HEK293 (cell line): ENCODE data around the gene RASGRP3.

Experiments used
- ZNF121 ChIP-seq: fragments of 450-650 bp; formaldehyde crosslinking; IDR thresholded peaks from 2 replicates; pipeline ENCODE4 v1.5.1; 2016; ENCODE audit warnings: missing biosample characterization, missing genetic modification characterization
- ZNF155 ChIP-seq: fragments of 450-650 bp; formaldehyde crosslinking; IDR thresholded peaks from 2 replicates; pipeline ENCODE4 v1.5.1; 2016; ENCODE audit warnings: missing biosample characterization, missing genetic modification characterization
- ZNF777 ChIP-seq: fragments of 450-650 bp; formaldehyde crosslinking; IDR thresholded peaks from 2 replicates; pipeline ENCODE4 v1.5.1; 2017; ENCODE audit warnings: missing biosample characterization, missing genetic modification characterization, borderline replicate concordance
- TF ChIP-seq, protein P1 (sequence below): fragments of 450-650 bp; formaldehyde crosslinking; IDR thresholded peaks from 2 replicates; pipeline ENCODE4 v1.5.1; 2016; ENCODE audit warnings: missing biosample characterization, missing genetic modification characterization
- TF ChIP-seq, protein P2 (sequence below): fragments of 450-650 bp; formaldehyde crosslinking; IDR thresholded peaks from 2 replicates; pipeline ENCODE4 v1.5.1; 2016; ENCODE audit warnings: missing biosample characterization, missing genetic modification characterization
- TF ChIP-seq, protein P3 (sequence below): IDR thresholded peaks from 2 replicates; pipeline ENCODE4 v1.6.1; 2011; ENCODE audit warnings: mild to moderate bottlenecking, low read depth, low read length, borderline replicate concordance
- TF ChIP-seq, protein P4 (sequence below): fragments of 450-650 bp; formaldehyde crosslinking; IDR thresholded peaks from 2 replicates; pipeline ENCODE4 v1.5.1; 2017; ENCODE audit warnings: missing biosample characterization, missing genetic modification characterization
- TF ChIP-seq, protein P5 (sequence below): fragments of 450-650 bp; IDR thresholded peaks from 2 replicates; pipeline ENCODE4 v1.5.1; 2018; ENCODE audit warnings: missing biosample characterization, mild to moderate bottlenecking, missing genetic modification characterization

DNA sequence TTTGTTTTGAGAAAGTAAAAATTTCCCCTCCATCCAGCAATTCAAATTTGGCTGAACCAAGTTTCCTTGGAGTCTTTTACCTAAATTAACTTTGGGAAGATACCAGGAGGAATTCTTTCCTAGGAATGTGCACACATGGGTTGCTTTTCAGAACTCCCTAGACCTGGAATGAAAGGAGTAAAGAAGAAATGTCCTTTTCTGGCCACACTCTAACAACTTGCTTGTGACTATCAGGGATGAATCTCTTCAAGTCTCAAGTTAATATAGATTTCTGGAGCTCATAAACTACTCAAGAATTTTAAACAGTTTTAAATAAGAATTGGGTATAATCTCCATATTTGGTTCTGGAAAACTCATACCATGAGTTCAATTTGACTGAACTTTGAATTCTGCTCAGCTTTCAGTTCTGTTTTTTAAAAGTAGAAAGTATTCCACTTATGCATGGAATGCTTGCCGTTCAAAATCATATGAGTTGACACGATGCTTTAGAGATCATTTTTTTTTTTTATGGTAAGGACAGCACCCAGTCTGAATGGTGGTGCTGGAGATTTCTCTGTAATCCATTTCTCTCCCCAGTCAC is 7.7 kb downstream of the RASGRP3 start:
- TF ChIP-seq, protein P1, sequence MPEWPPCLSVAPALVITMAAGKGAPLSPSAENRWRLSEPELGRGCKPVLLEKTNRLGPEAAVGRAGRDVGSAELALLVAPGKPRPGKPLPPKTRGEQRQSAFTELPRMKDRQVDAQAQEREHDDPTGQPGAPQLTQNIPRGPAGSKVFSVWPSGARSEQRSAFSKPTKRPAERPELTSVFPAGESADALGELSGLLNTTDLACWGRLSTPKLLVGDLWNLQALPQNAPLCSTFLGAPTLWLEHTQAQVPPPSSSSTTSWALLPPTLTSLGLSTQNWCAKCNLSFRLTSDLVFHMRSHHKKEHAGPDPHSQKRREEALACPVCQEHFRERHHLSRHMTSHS (tag by site-specific recombination): no peak
- TF ChIP-seq, protein P2, sequence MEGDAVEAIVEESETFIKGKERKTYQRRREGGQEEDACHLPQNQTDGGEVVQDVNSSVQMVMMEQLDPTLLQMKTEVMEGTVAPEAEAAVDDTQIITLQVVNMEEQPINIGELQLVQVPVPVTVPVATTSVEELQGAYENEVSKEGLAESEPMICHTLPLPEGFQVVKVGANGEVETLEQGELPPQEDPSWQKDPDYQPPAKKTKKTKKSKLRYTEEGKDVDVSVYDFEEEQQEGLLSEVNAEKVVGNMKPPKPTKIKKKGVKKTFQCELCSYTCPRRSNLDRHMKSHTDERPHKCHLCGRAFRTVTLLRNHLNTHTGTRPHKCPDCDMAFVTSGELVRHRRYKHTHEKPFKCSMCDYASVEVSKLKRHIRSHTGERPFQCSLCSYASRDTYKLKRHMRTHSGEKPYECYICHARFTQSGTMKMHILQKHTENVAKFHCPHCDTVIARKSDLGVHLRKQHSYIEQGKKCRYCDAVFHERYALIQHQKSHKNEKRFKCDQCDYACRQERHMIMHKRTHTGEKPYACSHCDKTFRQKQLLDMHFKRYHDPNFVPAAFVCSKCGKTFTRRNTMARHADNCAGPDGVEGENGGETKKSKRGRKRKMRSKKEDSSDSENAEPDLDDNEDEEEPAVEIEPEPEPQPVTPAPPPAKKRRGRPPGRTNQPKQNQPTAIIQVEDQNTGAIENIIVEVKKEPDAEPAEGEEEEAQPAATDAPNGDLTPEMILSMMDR: no peak
- TF ChIP-seq ZNF155 (tag by site-specific recombination) (no peak), ZNF121 (tag by site-specific recombination) (no peak), ZNF777 (tag by site-specific recombination) (no peak)
- TF ChIP-seq, protein P3, sequence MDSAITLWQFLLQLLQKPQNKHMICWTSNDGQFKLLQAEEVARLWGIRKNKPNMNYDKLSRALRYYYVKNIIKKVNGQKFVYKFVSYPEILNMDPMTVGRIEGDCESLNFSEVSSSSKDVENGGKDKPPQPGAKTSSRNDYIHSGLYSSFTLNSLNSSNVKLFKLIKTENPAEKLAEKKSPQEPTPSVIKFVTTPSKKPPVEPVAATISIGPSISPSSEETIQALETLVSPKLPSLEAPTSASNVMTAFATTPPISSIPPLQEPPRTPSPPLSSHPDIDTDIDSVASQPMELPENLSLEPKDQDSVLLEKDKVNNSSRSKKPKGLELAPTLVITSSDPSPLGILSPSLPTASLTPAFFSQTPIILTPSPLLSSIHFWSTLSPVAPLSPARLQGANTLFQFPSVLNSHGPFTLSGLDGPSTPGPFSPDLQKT: no peak
- TF ChIP-seq, protein P4, sequence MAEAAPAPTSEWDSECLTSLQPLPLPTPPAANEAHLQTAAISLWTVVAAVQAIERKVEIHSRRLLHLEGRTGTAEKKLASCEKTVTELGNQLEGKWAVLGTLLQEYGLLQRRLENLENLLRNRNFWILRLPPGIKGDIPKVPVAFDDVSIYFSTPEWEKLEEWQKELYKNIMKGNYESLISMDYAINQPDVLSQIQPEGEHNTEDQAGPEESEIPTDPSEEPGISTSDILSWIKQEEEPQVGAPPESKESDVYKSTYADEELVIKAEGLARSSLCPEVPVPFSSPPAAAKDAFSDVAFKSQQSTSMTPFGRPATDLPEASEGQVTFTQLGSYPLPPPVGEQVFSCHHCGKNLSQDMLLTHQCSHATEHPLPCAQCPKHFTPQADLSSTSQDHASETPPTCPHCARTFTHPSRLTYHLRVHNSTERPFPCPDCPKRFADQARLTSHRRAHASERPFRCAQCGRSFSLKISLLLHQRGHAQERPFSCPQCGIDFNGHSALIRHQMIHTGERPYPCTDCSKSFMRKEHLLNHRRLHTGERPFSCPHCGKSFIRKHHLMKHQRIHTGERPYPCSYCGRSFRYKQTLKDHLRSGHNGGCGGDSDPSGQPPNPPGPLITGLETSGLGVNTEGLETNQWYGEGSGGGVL (tag by site-specific recombination): no peak
- TF ChIP-seq, protein P5, sequence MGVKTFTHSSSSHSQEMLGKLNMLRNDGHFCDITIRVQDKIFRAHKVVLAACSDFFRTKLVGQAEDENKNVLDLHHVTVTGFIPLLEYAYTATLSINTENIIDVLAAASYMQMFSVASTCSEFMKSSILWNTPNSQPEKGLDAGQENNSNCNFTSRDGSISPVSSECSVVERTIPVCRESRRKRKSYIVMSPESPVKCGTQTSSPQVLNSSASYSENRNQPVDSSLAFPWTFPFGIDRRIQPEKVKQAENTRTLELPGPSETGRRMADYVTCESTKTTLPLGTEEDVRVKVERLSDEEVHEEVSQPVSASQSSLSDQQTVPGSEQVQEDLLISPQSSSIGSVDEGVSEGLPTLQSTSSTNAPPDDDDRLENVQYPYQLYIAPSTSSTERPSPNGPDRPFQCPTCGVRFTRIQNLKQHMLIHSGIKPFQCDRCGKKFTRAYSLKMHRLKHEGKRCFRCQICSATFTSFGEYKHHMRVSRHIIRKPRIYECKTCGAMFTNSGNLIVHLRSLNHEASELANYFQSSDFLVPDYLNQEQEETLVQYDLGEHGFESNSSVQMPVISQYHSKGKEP: no peak
